SK-N-SH (cell line): ENCODE measurements around the gene MS4A10. TPM values are rescaled to one million over a fixed set of nuclear protein-coding genes. Genes with fewer than 3 reads are reported as not detected.

Experiments
- CTCF ChIA-PET: fragments of 300-600, 350-600 bp; formaldehyde crosslinking; extraction: SDS; loops from one replicate; lab custom pipeline; 2021; lab: Yijun Ruan, JAX
- POLR2A ChIA-PET: fragments of 350-600 bp; sonication (Branson Sonifier 250); formaldehyde crosslinking; extraction: SDS; loops from one replicate; lab custom pipeline; 2020; ENCODE audit warnings: antibody characterized with exemption, inconsistent platforms; lab: Yijun Ruan, JAX
- DNase-seq: peaks from one replicate; pipeline ENCODE4 v3.0.0; 2012
- H2AFZ ChIP-seq: fragments of 200-600 bp; sonication (generic); 2 replicates; pipeline ENCODE4 v1.8.1; 2016; ENCODE audit warnings: antibody characterized with exemption, mild to moderate bottlenecking, low read depth
- H3F3A ChIP-seq: fragments of 200-600 bp; sonication (generic); replicated peaks from 2 replicates; pipeline ENCODE3; 2016; ENCODE audit warnings: antibody characterized with exemption, mild to moderate bottlenecking; ENCODE audit not compliant: insufficient read depth
- H3K27ac ChIP-seq, 2 experiments: fragments of 200-500 bp in 1 of 2; fragments of 200-600 bp in 1 of 2; sonication (Bioruptor generic) in 1 of 2; sonication (generic), shearing (Covaris generic) in 1 of 2; 2 replicates each; pipeline versions ENCODE4 v1.5.1 to v1.6.1; 2014 to 2016; ENCODE audit warnings: low read depth in 2 of 2, inconsistent platforms in 1 of 2, low read length in 1 of 2, mild to moderate bottlenecking in 1 of 2, mixed read lengths in 1 of 2
- H3K27me3 ChIP-seq: fragments of 200-600 bp; sonication (generic), shearing (Covaris generic); 2 replicates; pipeline ENCODE4 v1.6.1; 2016; ENCODE audit warnings: mixed run types; ENCODE audit not compliant: insufficient read depth
- H3K36me3 ChIP-seq, 2 experiments: fragments of 200-500 bp in 1 of 2; fragments of 200-600 bp in 1 of 2; sonication (Bioruptor generic) in 1 of 2; sonication (generic) in 1 of 2; replicated peaks in 1 of 2; 2 replicates each; pipeline versions ENCODE3 to v1.5.1; 2014 to 2016; ENCODE audit warnings: low read length in 1 of 2, mild to moderate bottlenecking in 1 of 2; ENCODE audit not compliant: insufficient read depth in 2 of 2, control insufficient read depth in 1 of 2
- H3K4me1 ChIP-seq, 2 experiments: fragments of 200-500 bp in 1 of 2; fragments of 200-600 bp in 1 of 2; sonication (Bioruptor generic) in 1 of 2; sonication (generic), shearing (Covaris generic) in 1 of 2; 2 replicates each; pipeline versions ENCODE4 v1.5.1 to v1.6.1; 2014 to 2016; ENCODE audit warnings: low read depth in 1 of 2, low read length in 1 of 2, mixed run types in 1 of 2; ENCODE audit not compliant: insufficient read depth in 2 of 2, control insufficient read depth in 1 of 2
- H3K4me2 ChIP-seq: fragments of 200-600 bp; sonication (generic), shearing (Covaris generic); 2 replicates; pipeline ENCODE4 v1.6.1; 2017; ENCODE audit warnings: mixed run types
- H3K4me3 ChIP-seq, 2 experiments: fragments of 200-500 bp in 1 of 2; fragments of 200-600 bp in 1 of 2; sonication (Bioruptor generic) in 1 of 2; sonication (generic), shearing (Covaris generic) in 1 of 2; 2 replicates each; pipeline versions ENCODE4 v1.5.1 to v1.8.1; 2014 to 2016; ENCODE audit warnings: low read depth in 2 of 2, inconsistent platforms in 1 of 2, low read length in 1 of 2, mild to moderate bottlenecking in 1 of 2, mixed read lengths in 1 of 2, moderate library complexity in 1 of 2
- H3K79me2 ChIP-seq: fragments of 200-600 bp; sonication (generic); 2 replicates; pipeline ENCODE4 v1.8.1; 2017; ENCODE audit warnings: mild to moderate bottlenecking; ENCODE audit not compliant: insufficient read depth
- H3K9ac ChIP-seq: fragments of 200-600 bp; sonication (generic); 2 replicates; pipeline ENCODE4 v1.6.1; 2017; ENCODE audit warnings: mixed run types
- H3K9me2 ChIP-seq: fragments of 200-600 bp; sonication (generic); 2 replicates; pipeline ENCODE4 v1.6.1; 2017; ENCODE audit warnings: mixed run types
- H3K9me3 ChIP-seq: fragments of 200-600 bp; sonication (generic); 2 replicates; pipeline ENCODE4 v1.6.1; 2017; ENCODE audit warnings: mixed run types, mild to moderate bottlenecking, moderate library complexity
- H4K20me1 ChIP-seq: fragments of 200-600 bp; sonication (generic); 2 replicates; pipeline ENCODE4 v1.6.1; 2017; ENCODE audit warnings: mild to moderate bottlenecking, mixed run types; ENCODE audit not compliant: insufficient read depth
- EP300 ChIP-seq, 2 experiments: IDR thresholded peaks; 2 replicates each; pipeline versions ENCODE4 v1.4.0 to v1.6.1; 2012; ENCODE audit warnings: borderline replicate concordance in 1 of 2, low read depth in 1 of 2, low read length in 1 of 2
- FOXM1 ChIP-seq: IDR thresholded peaks from 2 replicates; pipeline ENCODE4 v1.4.0; 2012; ENCODE audit warnings: low read depth, mild to moderate bottlenecking
- GABPA ChIP-seq: IDR thresholded peaks from 2 replicates; pipeline ENCODE4 v1.4.0; 2012; ENCODE audit warnings: low read depth, mild to moderate bottlenecking
- POLR2AphosphoS5 ChIP-seq: IDR thresholded peaks from 2 replicates; pipeline ENCODE4 v1.6.1; 2012; ENCODE audit warnings: low read depth, low read length
- SIN3A ChIP-seq: IDR thresholded peaks from 2 replicates; pipeline ENCODE4 v1.6.1; 2012; ENCODE audit warnings: low read depth, mild to moderate bottlenecking, low read length, moderate library complexity, borderline replicate concordance
- WGBS: methylation state at CpG from one replicate; pipeline ENCODE4 v1.1.6; 2017; ENCODE audit warnings: low lambda C conversion rate; 5-methylcytosine and 5-hydroxymethylcytosine counted together
- polyA plus RNA-seq, 3 experiments: library from polyadenylated mRNA; depleted of rRNA; stranded (reverse); fragments of >200 nt; gene quantifications; 2 replicates each; pipeline ENCODE4 v1.2.3, GENCODE V29; 2012
- TF ChIP-seq, protein P1 (sequence below): IDR thresholded peaks from 2 replicates; pipeline ENCODE4 v1.4.0; 2012; ENCODE audit warnings: low read depth
- TF ChIP-seq, protein P2 (sequence below): fragments of 150-350 bp; IDR thresholded peaks from 2 replicates; pipeline ENCODE4 v1.6.1; 2016; ENCODE audit warnings: mild to moderate bottlenecking, low read depth, low read length
- TF ChIP-seq, protein P3 (sequence below): IDR thresholded peaks from 2 replicates; pipeline ENCODE4 v1.4.0; 2012; ENCODE audit warnings: low read depth, borderline replicate concordance
- TF ChIP-seq, protein P4 (sequence below): IDR thresholded peaks from 2 replicates; pipeline ENCODE4 v1.4.0; 2012; ENCODE audit warnings: low read depth, borderline replicate concordance

Gene MS4A10
- polyA plus RNA-seq, 1 of the 3 experiments (the other 2 are of a cell fraction) = not detected

DNA sequence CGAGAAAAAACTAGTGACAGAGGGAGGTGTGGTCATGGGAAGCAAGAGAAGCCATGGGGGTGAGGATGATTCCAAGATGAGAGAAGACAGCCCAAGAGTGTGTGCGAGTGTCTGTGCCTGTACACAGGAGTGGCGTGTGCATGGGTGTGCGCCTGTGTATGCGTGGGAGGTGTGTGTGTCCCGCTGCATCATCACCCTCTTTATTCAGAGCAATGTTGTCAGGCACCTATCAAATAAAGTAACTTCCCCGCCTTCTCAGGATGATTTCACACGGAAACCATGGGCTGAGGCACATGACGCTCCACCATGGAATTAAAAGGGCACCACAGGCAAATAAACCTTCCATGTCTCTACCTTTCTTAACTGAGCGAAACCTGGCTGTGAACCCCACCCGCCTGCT lies 24.6 kb downstream of the MS4A10 start:
- Histone ChIP-seq H3K9me2 (no peaks in the 10 kb centered on the region), H3K36me3 (no peaks in the 10 kb centered on the region), H3K4me2 (no peak overlapping the region), H3K4me3 (no peak overlapping the region), H3K4me1 (no peaks in the 10 kb centered on the region), H3K27ac (no peak overlapping the region), H2AFZ (no peak overlapping the region), H3F3A (no peaks in the 10 kb centered on the region), H3K79me2 (no peaks in the 10 kb centered on the region), H3K27me3 (peaks cover 9% of the 10 kb centered on the region; the same call in 1 of the 2 replicates), H4K20me1 (no peaks in the 10 kb centered on the region), H3K9me3 (no peaks in the 10 kb centered on the region), H3K9ac (no peak overlapping the region)
- 61% methylated on average over 10 of the region's 11 CpGs for whole genome bisulfite sequencing
- POLR2A ChIA-PET = no interaction called here
- TF ChIP-seq, protein P1, sequence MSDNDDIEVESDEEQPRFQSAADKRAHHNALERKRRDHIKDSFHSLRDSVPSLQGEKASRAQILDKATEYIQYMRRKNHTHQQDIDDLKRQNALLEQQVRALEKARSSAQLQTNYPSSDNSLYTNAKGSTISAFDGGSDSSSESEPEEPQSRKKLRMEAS = no peak
- TF ChIP-seq GABPA (no peak), EP300 (IDR thresholded peaks at IDR 0.05; ENCODE audit: borderline replicate concordance in 1 of 2, low read depth in 1 of 2, low read length in 1 of 2) (no peak), SIN3A (no peak), POLR2AphosphoS5 (no peak), FOXM1 (no peak)
- TF ChIP-seq, protein P2, sequence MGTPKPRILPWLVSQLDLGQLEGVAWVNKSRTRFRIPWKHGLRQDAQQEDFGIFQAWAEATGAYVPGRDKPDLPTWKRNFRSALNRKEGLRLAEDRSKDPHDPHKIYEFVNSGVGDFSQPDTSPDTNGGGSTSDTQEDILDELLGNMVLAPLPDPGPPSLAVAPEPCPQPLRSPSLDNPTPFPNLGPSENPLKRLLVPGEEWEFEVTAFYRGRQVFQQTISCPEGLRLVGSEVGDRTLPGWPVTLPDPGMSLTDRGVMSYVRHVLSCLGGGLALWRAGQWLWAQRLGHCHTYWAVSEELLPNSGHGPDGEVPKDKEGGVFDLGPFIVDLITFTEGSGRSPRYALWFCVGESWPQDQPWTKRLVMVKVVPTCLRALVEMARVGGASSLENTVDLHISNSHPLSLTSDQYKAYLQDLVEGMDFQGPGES = no peak
- TF ChIP-seq, protein P3, sequence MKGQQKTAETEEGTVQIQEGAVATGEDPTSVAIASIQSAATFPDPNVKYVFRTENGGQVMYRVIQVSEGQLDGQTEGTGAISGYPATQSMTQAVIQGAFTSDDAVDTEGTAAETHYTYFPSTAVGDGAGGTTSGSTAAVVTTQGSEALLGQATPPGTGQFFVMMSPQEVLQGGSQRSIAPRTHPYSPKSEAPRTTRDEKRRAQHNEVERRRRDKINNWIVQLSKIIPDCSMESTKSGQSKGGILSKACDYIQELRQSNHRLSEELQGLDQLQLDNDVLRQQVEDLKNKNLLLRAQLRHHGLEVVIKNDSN = no peak
- no peak for DNase-seq
- CTCF ChIA-PET = interaction anchor here (1.2 to 2.0 kb wide), 2 partner anchors 89 to 378 kb away, joined by 3 to 7 read pairs; no protein-coding TSS in a partner anchor

GRCh38 chr11:60810151-60810550 lies 25.0 kb downstream of the MS4A10 start:
- no peaks in the 10 kb centered on the region for H4K20me1 ChIP-seq
- no peak overlapping the region for H3K9ac ChIP-seq
- no peak for DNase-seq
- no peak overlapping the region for H3K4me2 ChIP-seq
- ChIA-PET CTCF (interaction anchor here (1.2 kb wide), 1 partner anchor 377 kb away, joined by 3 read pairs; no protein-coding TSS in a partner anchor), POLR2A (no interaction called here)
- no peak overlapping the region for H2AFZ ChIP-seq
- H3F3A ChIP-seq = no peaks in the 10 kb centered on the region
- H3K4me1 ChIP-seq = no peaks in the 10 kb centered on the region
- no peaks in the 10 kb centered on the region for H3K9me2 ChIP-seq
- TF ChIP-seq, protein P4, sequence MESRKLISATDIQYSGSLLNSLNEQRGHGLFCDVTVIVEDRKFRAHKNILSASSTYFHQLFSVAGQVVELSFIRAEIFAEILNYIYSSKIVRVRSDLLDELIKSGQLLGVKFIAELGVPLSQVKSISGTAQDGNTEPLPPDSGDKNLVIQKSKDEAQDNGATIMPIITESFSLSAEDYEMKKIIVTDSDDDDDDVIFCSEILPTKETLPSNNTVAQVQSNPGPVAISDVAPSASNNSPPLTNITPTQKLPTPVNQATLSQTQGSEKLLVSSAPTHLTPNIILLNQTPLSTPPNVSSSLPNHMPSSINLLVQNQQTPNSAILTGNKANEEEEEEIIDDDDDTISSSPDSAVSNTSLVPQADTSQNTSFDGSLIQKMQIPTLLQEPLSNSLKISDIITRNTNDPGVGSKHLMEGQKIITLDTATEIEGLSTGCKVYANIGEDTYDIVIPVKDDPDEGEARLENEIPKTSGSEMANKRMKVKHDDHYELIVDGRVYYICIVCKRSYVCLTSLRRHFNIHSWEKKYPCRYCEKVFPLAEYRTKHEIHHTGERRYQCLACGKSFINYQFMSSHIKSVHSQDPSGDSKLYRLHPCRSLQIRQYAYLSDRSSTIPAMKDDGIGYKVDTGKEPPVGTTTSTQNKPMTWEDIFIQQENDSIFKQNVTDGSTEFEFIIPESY = no peak
- 88% methylated on average over 3 of the region's 4 CpGs for WGBS
- H3K4me3 ChIP-seq = no peak overlapping the region
- no peaks in the 10 kb centered on the region for H3K79me2 ChIP-seq
- no peaks in the 10 kb centered on the region for H3K9me3 ChIP-seq
- H3K27me3 ChIP-seq = peaks cover 9% of the 10 kb centered on the region; the same call in 1 of the 2 replicates
- no peaks in the 10 kb centered on the region for H3K36me3 ChIP-seq
- H3K27ac ChIP-seq = no peak overlapping the region
